GM21360 (cell line): ENCODE data around the gene COMMD3.
A peak's percentile ranks its signal among the peaks of the same experiment; 100 is the strongest.

ENCODE experiments used
- ATAC-seq: cut with Tn5 transposase; IDR thresholded peaks from one replicate; pipeline ENCODE4 v1.9.1; 2021; ENCODE audit warnings: mild to moderate bottlenecking, moderate library complexity; ENCODE audit not compliant: unreplicated experiment

COMMD3 gene

GRCh38 chr10:22319547-22319979, 3.4 kb downstream of the COMMD3 start:
- ATAC-seq = no peak

DNA sequence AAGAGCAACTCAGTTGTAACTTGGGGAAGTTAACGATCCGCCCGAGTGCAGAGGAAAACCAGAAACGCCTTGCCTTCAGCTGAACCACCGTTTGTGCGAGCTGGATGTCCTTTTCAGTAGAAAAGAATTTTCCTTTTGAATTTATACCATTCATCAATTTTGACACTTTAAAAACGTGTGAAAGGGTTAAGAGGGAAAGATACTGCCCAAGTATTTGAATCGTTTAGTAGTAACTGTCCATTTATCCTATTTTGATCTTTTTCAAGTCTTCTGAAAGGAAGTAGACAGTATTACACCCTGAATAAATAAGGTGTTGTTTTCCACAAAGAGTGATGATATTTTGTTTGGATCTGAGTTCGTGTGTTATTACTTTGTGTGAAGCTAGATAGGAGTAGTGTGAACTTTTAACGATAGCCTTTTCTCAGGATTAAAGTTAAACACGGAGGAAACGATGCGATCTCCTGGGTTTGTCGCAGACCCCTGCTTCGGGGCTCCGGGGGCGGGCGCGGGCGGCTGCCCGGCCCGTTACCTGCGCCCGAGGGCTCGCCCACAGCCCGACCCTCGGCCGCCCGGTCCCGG, 3.9 kb downstream of the COMMD3 start:
- no peak for ATAC-seq

DNA sequence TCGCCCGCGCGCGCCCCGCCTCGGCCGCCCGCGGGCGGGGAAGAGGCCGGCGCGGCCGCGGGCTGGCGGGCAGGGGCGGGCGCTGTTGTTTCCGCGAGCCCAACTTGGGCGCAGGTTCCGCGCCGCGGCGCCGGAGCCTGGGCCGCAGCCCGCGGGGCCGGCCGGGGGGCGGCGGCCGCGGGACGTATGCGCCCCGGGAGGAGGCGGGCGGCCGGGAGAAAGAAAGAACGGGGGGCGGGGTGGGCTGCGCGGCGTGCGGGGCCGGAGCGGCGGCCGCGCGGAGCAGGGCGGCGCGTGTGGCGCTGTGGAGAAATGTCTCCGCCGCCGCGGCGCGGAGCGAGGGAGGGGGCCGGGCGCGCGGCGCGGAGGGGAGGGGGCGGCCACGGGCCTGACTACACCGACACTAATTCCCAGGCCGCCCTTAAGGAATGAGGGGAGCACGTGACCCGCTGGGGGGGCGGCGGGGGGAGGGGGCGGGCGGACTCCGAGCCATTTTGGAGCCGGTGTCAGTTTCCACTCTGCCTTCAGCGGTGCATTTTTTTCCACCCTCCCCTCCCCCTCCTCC, 4.5 kb downstream of the COMMD3 start, which contains the start of gene BMI1:
TSS of gene BMI1 (plus strand) at position 509 of the 565 bp plus-strand sequence. CDS start 5,351 bp downstream, outside the sequence.
- ATAC-seq = peak; percentile 19

DNA sequence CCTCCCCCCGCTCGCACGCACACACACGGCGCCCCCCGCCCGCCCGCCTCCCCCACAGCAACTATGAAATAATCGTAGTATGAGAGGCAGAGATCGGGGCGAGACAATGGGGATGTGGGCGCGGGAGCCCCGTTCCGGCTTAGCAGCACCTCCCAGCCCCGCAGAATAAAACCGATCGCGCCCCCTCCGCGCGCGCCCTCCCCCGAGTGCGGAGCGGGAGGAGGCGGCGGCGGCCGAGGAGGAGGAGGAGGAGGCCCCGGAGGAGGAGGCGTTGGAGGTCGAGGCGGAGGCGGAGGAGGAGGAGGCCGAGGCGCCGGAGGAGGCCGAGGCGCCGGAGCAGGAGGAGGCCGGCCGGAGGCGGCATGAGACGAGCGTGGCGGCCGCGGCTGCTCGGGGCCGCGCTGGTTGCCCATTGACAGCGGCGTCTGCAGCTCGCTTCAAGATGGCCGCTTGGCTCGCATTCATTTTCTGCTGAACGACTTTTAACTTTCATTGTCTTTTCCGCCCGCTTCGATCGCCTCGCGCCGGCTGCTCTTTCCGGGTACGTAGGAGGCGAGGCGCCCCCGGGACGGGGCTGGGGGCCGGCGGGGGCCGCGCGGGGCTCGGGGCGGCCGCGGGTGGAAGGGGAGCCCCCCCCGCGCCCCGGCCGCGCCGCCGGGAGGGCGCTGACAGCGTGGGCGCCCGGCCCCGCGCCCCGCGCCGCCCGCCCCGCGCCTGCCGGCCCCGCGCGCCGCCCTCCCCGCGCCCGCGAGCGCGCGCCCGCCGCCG, 5.2 kb downstream of the COMMD3 start:
- ATAC-seq = no peak

DNA sequence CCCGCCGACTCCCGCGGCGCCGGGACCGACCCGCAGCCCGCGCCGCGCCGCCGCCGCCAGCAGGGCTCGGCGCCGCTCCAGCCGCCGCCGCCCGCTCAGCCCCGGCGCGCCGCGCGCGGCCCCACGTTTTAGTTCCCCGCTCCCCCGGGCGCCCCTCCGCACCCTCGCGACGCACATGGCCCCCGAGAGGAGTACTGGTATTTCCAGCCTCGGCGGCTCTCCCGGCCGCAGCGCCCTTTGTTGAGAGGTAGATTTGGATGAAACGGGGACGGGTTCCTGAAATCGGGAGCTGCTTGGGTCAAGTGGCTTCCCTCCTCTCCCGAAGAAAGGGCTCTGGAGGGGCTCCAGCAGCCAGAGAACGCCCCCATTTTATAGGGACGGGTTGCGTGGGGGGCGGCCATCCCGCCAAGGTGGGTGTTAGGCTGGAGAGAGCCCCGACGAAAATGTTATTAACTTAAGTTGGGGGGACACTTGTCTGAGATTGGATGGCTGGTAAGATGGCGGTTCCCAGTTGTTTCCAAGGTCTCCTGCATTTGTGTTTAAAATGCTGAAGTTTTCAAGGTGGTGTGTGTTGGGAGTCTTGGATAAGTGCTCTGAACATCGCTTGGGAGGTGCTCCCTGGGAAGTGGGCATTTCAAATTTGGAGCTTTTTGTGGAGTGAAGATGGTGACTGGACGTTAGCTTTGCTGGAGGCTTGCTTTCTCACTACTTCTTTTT, 5.9 kb downstream of the COMMD3 start:
- ATAC-seq = no peak

GRCh38 chr10:22322641-22323160, 6.5 kb downstream of the COMMD3 start:
- ATAC-seq = no peak

- no peak for ATAC-seq
These were observed 7.5 kb downstream of the COMMD3 start for GRCh38 chr10:22323538-22324305.

DNA sequence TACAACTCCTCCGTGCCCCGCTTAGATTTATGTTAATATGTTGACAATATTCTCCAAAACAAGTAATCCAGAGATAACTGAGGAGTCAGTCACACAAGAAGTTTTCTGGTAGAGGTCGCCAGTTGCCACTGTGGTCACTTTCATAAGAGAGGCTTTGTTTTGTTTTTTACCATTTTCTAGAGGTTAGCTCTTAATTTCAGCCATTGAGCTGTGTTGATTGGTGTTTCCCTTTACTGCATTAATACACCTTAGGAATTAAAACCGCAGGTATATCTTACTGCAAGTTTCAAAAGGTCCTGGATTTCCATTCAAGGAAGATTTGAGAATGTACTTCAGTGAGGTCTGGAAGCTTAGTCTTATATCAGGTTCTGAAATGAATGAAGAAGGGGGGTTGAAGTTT, 8.2 kb downstream of the COMMD3 start:
- ATAC-seq = no peak

GRCh38 chr10:22324893-22325271, 8.7 kb downstream of the COMMD3 start:
- no peak for ATAC-seq

GRCh38 chr10:22325272-22326144, 9.3 kb downstream of the COMMD3 start:
- ATAC-seq = peak; percentile 45

DNA sequence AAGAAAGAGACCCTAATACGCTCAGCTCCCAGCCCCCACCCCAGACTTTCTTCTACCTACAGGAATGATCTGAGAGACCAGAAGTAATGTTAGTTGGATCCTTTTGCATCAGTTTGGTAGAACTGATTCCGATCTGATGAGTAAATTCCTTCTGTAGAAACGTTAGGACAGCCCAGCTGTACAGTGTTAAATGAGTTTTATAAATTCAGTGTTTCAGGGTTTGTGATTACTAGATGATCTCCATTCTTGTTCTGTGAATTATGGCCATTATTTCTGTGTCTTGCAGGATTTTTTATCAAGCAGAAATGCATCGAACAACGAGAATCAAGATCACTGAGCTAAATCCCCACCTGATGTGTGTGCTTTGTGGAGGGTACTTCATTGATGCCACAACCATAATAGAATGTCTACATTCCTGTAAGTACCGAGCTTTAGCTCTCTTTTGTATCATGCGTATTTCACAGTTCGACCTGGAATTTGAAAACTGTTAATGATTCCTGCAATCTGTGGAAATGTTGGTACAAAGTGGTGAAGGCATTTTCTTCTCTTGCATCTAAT, 10.0 kb downstream of the COMMD3 start:
- no peak for ATAC-seq

- no peak for ATAC-seq
These were observed 13.0 kb downstream of the COMMD3 start for GRCh38 chr10:22329150-22329549.

- no peak for ATAC-seq
These were observed 16.0 kb downstream of the COMMD3 start for GRCh38 chr10:22332116-22332692.

- ATAC-seq = no peak
These were observed 17.2 kb downstream of the COMMD3 start for GRCh38 chr10:22333167-22333974.

DNA sequence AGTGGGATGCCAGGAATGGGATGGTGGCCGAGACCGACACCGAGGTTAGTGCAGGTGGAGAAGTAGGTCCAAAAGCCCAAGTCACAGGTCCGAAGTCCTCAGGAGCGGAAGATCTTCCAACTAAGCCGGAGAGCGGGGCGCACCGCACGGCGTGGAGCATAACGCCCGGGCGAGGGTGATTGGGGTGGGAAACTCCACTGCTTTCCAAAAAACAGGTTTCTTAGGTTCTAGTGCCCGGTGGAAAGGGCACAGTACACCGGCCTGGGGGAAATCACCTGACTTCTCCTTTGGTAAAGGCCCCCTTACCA, 17.7 kb downstream of the COMMD3 start:
- no peak for ATAC-seq

DNA sequence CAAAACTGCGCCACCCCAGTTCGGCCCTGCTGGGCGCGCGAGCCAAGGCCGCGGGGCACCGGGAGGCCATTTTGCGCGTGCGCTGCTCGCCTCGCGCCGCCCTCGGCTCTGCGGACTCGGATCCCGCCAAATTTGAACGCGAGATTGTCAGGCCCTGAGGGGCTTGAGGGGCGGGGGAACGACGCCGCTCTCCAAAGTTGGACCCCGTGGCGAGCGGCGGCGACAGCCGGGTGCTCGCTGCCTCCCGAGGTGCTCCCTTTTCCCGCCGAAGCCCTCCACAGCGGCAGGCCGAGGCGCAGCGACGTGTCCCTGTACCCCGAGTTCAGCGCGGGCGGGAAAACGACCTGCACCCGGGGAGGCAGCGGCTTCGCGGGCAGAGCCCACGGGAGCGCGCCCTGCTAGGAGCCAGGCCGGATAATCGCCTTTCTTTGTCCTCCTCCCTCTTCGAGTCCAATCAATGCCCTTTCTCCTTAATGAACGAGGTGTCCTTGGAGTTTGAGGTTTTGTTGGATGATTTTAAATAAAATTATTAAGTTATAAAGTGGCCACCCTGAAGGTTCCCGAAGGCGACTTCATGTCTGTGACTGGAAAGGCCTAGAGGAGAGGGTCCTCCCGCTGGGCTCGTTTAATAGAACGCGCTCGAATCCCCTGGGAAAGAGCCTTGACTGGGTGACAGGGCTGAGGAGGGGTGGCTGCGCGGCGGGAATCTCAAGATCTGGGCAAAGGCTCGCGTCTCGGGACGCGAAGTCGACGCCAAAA, 18.4 kb downstream of the COMMD3 start:
- no peak for ATAC-seq

DNA sequence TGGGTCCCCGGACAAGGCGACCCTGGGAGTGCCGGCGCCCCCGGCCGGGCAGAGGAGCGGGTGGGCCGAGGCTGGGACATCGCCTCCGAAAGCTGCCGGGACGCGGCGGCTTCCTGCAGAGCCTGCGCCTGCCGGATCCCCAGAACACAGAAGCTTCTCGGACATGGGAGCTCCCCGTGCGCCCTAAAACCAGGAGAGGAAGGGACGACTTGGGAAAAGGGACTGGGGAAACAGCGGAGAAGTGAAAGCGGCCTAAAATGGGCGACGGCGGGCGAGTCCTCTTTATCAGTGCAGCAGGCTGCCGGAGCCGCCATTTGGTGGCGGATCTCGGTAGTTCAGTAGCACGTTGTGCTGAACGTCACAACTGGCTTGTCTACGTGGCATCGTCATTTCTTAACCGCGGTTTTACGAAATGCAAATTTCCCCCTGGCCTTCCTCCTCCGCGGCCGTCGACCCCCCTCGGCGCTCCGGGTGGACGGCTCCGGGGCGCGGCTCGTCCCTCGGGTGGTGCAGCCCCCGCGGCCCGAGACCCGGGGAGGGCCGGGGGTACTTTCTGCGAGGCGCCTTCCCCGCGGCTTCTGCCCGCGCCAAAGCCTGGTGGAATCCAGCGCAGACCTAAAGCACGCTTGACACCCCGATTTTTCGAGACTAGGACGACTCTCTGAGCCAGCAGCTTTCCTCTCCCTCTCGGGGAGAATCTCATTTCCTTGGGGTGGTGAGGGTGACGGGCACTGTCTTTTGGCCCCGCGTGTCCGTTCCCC, 19.2 kb downstream of the COMMD3 start:
- no peak for ATAC-seq
